Muscle of arm (tissue), 12 donors: ENCODE results near the gene RPL34. TPM values are rescaled to one million over a fixed set of nuclear protein-coding genes. Genes with fewer than 3 reads are reported as not detected.

ENCODE experiments used
- polyA plus RNA-seq, 12 donors: library from polyadenylated mRNA; unstranded; fragments of 120-200 nt; gene quantifications; one replicate each; pipeline ENCODE4 v1.2.1, GENCODE V29; 2013; ENCODE audit not compliant: insufficient read length in 12 of 12

The RPL34 gene
- polyA plus RNA-seq, 12 donors: 1,297 to 2,788 (median 2,000) TPM; not detected in 1

Other genes starting within 250 kb of the RPL34 start
- gene OSTC, start 30.0 kb downstream of the RPL34 start, polyA plus RNA-seq: 100 to 1,000 TPM in 11 of 12 donors, not detected in 1; 120 to 325 (median 184) TPM
- gene ETNPPL, start 142.5 kb downstream of the RPL34 start, polyA plus RNA-seq: under 1 TPM in 5 of 12 donors, not detected in 7; 0.14 to 0.44 (median 0.33) TPM